WI38 (cell line): ENCODE results near the gene MTUS2.

Experiments used
- H3K4me3 ChIP-seq: 2 replicates; pipeline ENCODE4 v1.5.1; 2011; ENCODE audit warnings: low read depth, mild to moderate bottlenecking, control low read depth, low read length
- TF ChIP-seq, protein P1 (sequence below): IDR thresholded peaks from 2 replicates; pipeline ENCODE4 v1.5.1; 2012; ENCODE audit warnings: low read depth, mild to moderate bottlenecking, control low read depth, low read length

The MTUS2 gene

DNA sequence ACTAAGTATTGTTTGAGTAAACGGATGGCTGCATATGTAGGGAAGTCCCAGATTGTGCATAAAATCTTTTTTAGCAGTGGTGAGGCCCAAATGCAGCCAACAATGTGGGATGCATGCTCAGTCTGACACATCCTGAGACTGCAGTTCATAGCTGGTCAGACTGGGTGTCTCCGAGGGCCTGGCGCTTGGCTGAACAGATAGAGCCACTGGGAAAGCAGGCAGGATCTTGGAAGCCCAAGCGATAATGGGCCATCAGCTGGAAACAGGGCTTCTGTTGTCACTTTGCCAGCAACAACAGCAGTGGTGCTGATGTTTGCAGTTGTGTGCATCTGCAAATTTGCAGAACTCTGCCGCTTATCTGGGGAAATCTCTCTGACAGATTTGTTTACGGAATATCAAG lies 36.1 kb downstream of the MTUS2 start:
- TF ChIP-seq, protein P1, sequence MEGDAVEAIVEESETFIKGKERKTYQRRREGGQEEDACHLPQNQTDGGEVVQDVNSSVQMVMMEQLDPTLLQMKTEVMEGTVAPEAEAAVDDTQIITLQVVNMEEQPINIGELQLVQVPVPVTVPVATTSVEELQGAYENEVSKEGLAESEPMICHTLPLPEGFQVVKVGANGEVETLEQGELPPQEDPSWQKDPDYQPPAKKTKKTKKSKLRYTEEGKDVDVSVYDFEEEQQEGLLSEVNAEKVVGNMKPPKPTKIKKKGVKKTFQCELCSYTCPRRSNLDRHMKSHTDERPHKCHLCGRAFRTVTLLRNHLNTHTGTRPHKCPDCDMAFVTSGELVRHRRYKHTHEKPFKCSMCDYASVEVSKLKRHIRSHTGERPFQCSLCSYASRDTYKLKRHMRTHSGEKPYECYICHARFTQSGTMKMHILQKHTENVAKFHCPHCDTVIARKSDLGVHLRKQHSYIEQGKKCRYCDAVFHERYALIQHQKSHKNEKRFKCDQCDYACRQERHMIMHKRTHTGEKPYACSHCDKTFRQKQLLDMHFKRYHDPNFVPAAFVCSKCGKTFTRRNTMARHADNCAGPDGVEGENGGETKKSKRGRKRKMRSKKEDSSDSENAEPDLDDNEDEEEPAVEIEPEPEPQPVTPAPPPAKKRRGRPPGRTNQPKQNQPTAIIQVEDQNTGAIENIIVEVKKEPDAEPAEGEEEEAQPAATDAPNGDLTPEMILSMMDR: no peak
- H3K4me3 ChIP-seq: no peak overlapping the region

GRCh38 chr13:28859069-28859468 lies 38.9 kb downstream of the MTUS2 start:
- TF ChIP-seq, protein P1: no peak

DNA sequence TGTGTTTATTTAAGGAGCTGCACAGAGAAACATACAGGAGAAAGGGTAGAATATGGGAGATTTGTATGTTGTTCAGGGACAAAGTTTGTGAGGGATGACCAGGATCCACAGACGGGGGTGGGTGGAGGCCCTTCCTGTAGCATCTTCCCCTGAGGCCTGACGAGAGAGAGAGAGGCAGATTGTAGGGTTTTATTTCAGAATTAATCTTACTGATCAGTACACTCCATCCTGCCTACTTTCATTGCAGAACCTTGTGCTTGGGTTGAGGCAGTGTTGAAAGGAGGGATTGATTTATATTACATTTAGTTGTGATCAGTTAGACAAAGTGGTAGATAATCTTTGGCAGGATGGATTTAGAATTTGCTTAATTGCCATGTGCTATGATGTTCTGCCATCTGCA lies 39.6 kb downstream of the MTUS2 start:
- no peak overlapping the region for H3K4me3 ChIP-seq
- TF ChIP-seq, protein P1: no peak

More at GRCh38 chr13:28859069-28859468, 38.9 kb downstream of the MTUS2 start:
- no peak overlapping the region for H3K4me3 ChIP-seq

- TF ChIP-seq, protein P1: no peak
Measured at GRCh38 chr13:28864544-28864943, 44.4 kb downstream of the MTUS2 start.

GRCh38 chr13:28865149-28865744 lies 45.1 kb downstream of the MTUS2 start:
- TF ChIP-seq, protein P1: no peak
- no peak overlapping the region for H3K4me3 ChIP-seq

More at GRCh38 chr13:28864544-28864943, 44.4 kb downstream of the MTUS2 start:
- no peak overlapping the region for H3K4me3 ChIP-seq

DNA sequence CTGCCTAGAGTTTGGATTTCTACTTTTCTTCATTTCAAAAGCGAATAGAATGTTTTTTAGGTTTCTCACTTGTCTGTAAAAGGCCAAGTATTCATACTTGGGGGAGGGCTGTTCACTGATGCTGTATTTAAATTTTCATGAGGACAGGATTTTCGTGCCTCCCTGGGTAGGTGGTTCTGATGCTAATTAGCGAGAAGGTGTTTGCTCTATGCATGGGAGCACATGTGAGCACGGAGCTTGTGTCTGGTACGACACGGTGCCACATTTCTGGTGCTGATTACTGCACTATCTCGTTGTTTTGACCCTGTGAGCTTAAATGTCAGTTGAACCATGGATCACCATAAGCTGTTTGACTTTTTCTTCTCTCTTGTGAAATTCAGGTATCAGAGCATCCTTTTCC lies 45.8 kb downstream of the MTUS2 start:
- H3K4me3 ChIP-seq: no peak overlapping the region
- TF ChIP-seq, protein P1: no peak

- H3K4me3 ChIP-seq: no peak overlapping the region
Measured at GRCh38 chr13:28866932-28867331, 46.8 kb downstream of the MTUS2 start.

More at GRCh38 chr13:28866932-28867331, 46.8 kb downstream of the MTUS2 start:
- TF ChIP-seq, protein P1: no peak
